ENCODE results near the gene ZBTB43.

ZBTB43 gene

GRCh38 chr9:126860077-126860756 is 55.4 kb downstream of the ZBTB43 start, which contains the start of gene ZBTB34:
TSS of gene ZBTB34 (plus strand) at chr9:126860639. CDS start at chr9:126879400, 18,761 bp downstream.
- peak; percentile 48 for DNase-seq

DNA sequence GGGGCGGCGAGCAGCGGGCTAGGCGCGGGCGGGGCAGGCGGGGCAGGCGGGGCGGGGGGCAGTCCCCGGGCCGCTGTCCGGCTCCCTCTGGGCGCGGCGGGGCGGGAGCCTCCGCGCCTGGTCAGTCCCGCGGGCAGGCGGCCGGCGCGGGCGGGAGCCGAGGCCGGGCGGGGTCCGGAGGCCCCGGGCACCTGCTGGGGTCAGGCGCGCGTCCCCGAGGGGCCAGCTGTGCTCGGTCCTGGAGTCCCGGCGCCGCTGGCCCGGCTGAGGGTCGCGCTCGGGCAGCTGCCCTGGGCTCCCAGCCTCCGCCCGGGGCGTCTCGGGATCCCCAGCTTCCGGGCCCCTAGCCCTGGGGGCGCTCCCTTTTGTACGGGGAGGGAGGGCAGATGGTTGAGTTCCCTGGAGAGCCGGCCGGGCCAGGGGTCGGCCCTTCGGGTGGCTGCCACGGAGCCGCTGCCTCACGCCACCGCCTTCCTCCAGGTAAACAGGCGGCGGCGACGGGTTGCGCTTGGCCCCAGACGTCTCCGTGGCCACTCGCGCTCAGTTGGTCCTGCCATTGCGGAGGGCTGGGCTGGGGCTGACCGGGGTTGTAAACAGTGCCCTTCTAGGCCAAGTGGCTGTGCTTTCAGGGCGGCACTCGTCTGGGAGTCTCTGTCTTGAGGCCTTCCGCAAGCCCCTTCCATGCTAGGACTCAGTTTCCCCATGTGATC is 56.1 kb downstream of the ZBTB43 start:
- no peak for DNase-seq

DNA sequence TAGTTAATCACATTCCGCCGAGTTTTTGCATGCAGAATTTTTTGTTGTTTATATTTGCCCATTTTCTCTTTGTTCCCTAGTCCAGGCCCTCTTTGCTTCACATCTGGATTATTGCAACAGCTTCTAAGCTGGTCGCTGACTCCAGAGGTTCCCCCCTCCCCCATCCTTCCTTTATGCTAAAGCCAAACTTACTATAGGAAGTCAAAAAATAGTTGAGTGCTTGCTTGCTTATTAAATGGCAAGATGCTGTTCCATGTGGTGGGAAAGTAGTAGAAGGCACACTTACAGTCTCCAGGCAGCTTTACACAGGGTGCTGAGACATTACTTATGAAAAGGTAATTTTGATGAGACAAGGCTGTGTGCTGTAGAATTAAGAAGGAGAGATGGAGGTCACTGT is 56.9 kb downstream of the ZBTB43 start:
- DNase-seq, result no peak

GRCh38 chr9:126862104-126862761 is 57.4 kb downstream of the ZBTB43 start:
- no peak for DNase-seq

DNA sequence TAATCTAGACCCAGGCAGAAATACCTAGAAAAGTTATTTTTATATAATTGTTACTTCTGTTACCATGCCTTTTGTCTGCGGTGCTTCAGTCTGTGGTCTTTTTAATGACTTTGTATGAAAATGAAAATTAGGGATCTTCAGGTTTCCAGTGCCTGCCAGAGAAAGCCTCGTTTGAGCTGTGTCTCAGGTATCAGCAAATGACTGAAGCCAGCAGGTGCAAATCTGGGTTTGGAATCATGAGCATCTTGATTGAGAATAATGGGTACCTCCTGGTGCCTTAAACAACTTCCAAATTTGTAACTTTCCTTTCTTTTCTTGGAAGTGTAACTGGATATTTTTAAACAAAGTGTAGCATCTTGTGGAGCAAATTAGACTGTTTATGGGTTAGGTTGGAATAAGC is 59.9 kb downstream of the ZBTB43 start:
- no peak for DNase-seq

DNA sequence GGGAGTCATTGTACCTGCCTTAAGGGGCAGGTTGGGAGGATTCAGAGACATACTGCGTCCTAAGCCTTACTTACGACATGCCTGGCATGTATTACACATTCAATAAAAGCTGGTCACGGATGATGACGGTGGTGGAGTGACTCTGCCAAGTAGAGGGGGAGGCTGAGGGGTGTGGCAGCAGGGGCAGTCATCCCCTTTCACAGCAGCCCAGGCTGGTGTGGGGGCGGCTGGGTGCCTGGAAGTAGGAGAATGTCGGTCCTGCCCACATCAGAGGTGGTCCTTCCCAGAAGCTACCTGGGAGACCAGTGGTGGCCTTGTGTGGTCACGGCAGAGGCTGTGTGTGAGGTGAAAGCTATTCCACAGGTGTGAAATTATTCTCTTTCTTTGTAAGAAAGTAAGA is 64.5 kb downstream of the ZBTB43 start:
- no peak for DNase-seq

- DNase-seq, result no peak
Measured at GRCh38 chr9:126872516-126872915, 67.7 kb downstream of the ZBTB43 start.

- no peak for DNase-seq
Measured at GRCh38 chr9:126874546-126875314, 69.9 kb downstream of the ZBTB43 start.

DNA sequence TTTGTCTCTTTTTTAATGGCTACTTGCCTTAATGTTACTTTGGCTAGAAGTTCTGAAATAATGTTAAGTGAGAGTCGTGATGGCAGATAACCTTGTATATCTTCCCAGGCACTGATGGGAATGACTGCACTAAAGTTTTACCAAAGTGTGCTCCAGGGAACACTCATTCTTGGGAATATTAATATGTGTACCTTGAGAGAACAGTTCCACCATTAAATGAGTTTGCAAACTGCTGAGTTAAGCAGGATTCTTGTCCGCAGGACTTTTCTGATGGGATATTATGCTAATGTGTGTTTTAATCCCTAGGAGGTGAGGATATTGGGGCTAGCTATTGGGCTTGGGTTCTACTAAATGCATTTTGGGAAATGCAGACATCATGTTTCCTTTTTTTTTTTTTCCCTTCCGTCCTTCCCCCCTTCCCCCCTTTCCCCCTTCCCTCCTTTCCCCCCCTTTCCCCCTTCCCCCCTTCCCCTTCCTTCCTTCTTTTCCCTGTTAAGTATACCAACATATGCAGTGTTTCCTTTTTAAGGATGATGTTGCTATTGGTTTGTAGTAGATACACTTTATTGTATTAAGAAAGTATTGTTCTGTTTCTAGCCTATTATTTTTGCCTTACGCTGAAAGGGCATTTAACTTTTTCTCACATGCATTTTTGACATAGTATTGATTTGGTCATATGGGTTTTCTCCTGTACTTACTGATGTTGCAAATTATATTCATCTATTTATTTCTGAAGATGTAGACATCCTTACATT is 71.1 kb downstream of the ZBTB43 start:
- no peak for DNase-seq

DNA sequence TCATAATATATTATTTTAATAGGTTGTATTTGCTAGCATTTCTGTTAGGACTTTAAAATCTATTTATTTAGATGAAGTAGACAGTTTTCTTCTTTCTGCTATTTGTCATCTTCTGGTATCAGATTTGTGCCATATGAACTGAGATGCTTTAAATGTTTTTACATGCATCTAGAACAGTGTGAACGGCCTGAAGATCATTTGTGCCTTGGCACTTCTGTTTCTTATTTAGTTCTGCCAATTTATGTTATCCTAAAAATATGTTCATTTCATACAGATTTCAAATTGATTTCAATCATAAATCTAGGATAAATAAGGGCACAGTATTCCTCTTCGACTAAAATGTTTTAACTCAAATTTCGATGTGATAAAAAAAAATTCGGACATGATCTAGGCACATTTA is 71.7 kb downstream of the ZBTB43 start:
- DNase-seq, result no peak

GRCh38 chr9:126877418-126877817 is 72.6 kb downstream of the ZBTB43 start:
- DNase-seq, result no peak

GRCh38 chr9:126879288-126879687 is 74.4 kb downstream of the ZBTB43 start:
- no peak for DNase-seq

- no peak for DNase-seq
Measured at GRCh38 chr9:126880226-126880946, 75.5 kb downstream of the ZBTB43 start.

DNA sequence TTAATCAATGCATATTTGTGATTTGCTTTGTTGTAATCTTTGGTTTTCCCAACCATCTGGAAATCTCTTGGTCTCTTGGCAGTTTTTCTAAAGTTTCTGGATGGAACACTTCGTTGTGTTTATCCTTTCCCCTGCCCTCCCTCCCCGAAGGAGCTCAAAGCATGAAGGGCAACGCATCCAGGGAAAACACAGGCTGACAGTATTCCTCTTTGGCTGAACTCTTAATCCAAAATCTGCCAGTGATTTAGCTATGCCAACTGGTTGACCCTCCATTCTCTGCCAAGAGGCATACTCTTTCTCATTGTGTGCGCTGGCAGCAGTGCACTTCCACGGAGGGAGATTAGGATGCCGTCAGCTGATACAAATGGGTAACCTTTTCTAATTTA is 76.1 kb downstream of the ZBTB43 start:
- DNase-seq, result no peak

- DNase-seq, result no peak
Measured at GRCh38 chr9:126882746-126883145, 77.9 kb downstream of the ZBTB43 start.

- no peak for DNase-seq
Measured at GRCh38 chr9:126883636-126884035, 78.8 kb downstream of the ZBTB43 start.

DNA sequence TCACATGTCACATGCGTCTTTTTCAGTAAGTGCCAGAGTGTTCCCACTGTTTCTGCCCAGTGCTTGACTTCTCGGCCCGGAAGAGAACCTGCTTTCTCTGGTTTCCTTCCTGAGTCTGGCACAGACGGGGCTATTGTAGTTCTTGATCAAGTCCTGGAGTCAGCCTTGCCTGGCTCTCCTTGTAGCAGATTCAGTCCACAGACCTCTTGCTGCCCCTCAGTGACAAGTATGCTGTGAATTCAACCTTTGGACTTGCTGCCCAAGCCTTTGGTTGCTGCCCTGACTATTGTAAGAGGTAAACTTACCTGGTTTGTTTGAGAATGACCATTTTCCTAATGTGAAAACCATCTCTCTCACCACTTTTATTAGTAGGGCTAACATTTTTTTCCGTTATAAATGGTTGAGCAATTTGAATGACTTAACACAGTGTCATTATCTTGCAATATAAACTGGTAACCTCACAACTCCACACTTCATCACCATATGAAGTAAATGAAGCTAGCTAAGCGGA is 80.3 kb downstream of the ZBTB43 start:
- no peak for DNase-seq

GRCh38 chr9:126886034-126886822 is 81.4 kb downstream of the ZBTB43 start:
- DNase-seq, result no peak

DNA sequence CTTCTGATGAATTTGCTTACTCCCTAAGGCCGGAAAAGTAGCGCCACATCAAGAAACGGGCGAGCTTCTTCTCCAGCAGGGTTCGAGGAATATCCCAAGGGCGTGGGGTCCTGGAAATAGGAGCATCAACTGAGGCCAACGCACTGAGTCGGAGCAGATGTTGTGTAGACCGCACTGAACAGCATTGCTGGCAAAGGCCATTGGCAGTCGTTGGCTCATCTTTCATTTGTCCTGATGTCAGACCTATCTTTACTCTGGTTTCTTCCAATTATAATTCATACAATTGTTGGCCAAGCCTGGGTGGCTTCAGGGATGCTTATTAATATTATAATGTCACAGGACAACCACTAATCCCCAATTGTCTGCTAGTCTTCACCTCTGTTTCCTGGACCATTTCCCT is 82.1 kb downstream of the ZBTB43 start:
- no peak for DNase-seq
